Measurements from ENCODE around the gene PPHLN1.

Gene PPHLN1

GRCh38 chr12:42296503-42297109 lies 29.4 kb upstream of the PPHLN1 start:
- no peak overlapping the region for H3K4me3 ChIP-seq (ENCODE audit: low read depth, low read length)
- DNase-seq (ENCODE audit: low read depth): peak; percentile 26
- TF ChIP-seq, protein P1, sequence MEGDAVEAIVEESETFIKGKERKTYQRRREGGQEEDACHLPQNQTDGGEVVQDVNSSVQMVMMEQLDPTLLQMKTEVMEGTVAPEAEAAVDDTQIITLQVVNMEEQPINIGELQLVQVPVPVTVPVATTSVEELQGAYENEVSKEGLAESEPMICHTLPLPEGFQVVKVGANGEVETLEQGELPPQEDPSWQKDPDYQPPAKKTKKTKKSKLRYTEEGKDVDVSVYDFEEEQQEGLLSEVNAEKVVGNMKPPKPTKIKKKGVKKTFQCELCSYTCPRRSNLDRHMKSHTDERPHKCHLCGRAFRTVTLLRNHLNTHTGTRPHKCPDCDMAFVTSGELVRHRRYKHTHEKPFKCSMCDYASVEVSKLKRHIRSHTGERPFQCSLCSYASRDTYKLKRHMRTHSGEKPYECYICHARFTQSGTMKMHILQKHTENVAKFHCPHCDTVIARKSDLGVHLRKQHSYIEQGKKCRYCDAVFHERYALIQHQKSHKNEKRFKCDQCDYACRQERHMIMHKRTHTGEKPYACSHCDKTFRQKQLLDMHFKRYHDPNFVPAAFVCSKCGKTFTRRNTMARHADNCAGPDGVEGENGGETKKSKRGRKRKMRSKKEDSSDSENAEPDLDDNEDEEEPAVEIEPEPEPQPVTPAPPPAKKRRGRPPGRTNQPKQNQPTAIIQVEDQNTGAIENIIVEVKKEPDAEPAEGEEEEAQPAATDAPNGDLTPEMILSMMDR (conservative IDR thresholded peaks at IDR 0.05; ENCODE audit: low read depth, low read length): peak; percentile 57

GRCh38 chr12:42298887-42299286 lies 27.1 kb upstream of the PPHLN1 start:
- TF ChIP-seq, protein P1 (conservative IDR thresholded peaks at IDR 0.05; ENCODE audit: low read depth, low read length): no peak
- no peak overlapping the region for H3K4me3 ChIP-seq (ENCODE audit: low read depth, low read length)
- no peak for DNase-seq (ENCODE audit: low read depth)

- no peak overlapping the region for H3K4me3 ChIP-seq (ENCODE audit: low read depth, low read length)
- DNase-seq (ENCODE audit: low read depth): peak; percentile 61
- TF ChIP-seq, protein P1 (conservative IDR thresholded peaks at IDR 0.05; ENCODE audit: low read depth, low read length): no peak
Observed at GRCh38 chr12:42299392-42300308, 26.3 kb upstream of the PPHLN1 start.

DNA sequence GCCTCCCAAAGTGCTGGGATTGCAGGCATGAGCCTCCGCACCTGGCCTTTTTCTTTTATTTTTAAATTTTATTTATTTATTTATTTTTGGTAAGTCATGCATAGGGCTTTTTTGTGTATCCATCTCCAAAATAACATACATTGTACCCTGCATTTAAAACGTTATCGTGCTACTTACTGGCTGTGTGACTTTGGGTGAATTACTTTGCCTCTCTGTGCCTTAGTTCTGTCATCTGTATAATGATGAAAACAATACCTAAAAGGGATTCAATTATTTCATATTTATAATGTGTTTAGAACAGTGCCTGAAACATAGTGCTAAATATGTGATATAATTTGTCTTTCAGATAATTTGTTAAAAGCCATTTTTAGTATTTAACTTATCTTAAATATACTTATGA lies 19.7 kb upstream of the PPHLN1 start:
- DNase-seq (ENCODE audit: low read depth): no peak
- TF ChIP-seq, protein P1 (conservative IDR thresholded peaks at IDR 0.05; ENCODE audit: low read depth, low read length): no peak
- H3K4me3 ChIP-seq (ENCODE audit: low read depth, low read length): no peak overlapping the region

DNA sequence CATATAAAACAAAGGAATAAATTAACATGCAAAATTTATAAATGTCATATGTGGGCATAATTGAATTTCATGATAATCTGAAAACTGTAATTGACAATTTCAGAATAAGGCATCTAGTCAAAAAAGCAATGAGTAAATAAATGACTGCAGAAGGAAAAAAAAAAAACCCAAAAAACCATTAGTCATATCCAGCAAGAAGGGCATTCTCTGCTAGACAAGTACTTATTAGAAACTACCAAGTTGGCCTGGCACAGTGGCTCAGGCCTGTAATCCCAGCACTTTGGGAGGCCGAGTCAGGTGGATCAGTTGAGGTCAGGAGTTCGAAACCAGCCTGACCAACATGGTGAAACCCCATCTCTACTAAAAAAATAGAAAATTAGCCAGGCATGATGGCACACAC lies 17.6 kb upstream of the PPHLN1 start:
- DNase-seq (ENCODE audit: low read depth): no peak
- TF ChIP-seq, protein P1 (conservative IDR thresholded peaks at IDR 0.05; ENCODE audit: low read depth, low read length): no peak
- H3K4me3 ChIP-seq (ENCODE audit: low read depth, low read length): no peak overlapping the region

- DNase-seq (ENCODE audit: low read depth): no peak
- TF ChIP-seq, protein P1 (conservative IDR thresholded peaks at IDR 0.05; ENCODE audit: low read depth, low read length): no peak
- H3K4me3 ChIP-seq (ENCODE audit: low read depth, low read length): no peak overlapping the region
Observed at GRCh38 chr12:42309996-42310395, 16.0 kb upstream of the PPHLN1 start.

All from choroid plexus epithelial cell (primary cell).